OCI-M2 (cell line): ENCODE measurements around the gene GADD45B.
"Not testable (repeated sequence)": the region's sequence is repeated elsewhere in the genome, so short reads cannot be mapped to it uniquely, and the experiment has no call there.

ENCODE experiments used
- DNase-seq: peaks from one replicate; lab custom pipeline; 2025; ENCODE audit not compliant: unreplicated experiment; lab: John Stamatoyannopoulos, UW

Gene GADD45B

DNA sequence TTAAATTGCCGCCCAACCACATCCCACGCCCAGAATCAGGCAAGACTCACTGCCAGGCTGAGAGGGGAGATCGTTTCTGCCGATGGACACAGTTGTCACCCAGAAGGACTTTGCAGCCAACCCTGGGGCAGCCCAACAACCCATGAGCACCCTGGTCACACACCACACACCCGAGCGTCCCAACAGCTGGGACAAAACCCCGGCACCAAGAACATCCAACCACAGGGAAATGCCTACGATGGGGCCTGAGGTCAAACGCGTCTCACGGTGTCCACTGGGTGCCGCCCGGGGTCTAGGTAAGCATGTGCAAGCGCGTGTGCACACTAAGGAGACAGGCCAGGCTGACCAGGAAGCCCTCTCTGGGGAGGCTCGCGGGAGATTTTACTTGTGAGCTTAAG, 32.1 kb upstream of the GADD45B start:
- DNase-seq: no peak

DNA sequence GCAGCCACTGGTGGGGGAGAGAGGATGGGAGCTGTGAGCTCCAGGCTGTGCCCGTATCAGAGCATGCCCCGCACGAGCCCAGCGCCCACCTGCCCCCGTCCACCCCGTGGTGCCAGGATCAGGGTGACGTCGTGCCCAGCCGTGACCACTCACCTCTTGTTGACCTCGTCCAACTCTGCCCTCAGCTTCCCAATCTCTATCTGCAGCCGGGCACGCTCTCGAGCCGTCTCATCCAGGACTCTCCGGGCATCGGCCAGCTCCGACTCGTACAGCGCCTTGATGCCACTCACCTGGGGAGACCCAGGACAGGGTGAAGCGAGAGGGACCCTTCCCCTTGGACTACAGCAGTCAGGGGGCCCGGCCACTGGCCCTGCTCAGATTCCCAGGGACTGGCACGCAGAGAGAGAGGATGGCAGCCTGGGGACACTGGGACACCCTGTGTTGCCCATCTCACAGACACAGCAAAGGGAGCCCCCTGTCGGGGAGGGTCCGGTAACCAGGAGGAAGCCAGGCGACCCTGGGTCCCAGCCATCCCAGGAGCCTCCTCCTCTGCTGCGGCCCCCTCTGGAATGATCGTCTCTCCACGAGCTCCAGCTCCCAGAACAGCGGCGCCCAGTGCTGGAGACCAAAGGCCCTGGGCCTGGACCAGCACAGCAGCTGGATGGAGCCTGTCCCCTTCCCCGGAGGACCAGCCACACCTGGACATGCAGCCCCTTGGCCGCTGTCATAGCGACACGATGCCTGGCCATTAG, 31.5 kb upstream of the GADD45B start:
- no peak for DNase-seq

DNA sequence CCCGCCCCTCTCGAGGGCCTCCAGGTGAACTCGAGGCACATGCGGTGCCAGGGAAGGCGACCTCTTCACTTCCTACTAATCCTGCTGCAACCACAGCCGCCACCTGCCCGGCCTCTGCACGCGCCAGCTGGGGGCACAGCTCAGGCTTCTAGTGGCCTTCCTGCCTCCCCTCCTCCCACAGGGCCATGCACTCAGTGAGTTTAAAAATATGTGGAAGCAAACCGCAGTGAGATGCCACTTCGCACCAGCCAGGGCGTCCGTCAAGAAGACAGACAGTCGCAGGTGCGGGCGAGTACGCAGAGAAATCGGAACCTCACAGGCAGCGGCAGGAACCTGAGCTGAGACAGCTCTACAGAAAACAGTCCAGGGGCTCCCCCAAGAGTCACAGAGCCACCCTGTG, 29.5 kb upstream of the GADD45B start:
- no peak for DNase-seq

DNA sequence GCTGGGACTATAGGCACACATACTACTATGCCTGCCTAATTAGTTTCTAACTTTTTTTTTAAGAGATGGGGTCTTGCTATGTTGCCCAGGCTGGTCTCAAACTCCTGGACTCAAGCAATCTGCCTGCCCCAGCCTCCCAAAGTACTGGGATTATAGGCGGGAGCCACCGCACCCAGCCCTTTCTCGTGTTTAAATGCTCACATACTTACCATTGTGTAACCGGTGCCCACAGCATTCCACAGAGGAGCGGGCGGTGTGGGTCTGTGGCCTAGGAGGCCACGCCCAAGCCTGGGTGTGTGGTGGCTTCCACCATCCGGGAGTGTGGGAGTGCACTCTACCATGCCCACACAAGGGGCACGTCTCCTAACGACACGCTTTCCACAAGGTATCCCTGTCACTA, 26.9 kb upstream of the GADD45B start:
- no peak for DNase-seq

DNA sequence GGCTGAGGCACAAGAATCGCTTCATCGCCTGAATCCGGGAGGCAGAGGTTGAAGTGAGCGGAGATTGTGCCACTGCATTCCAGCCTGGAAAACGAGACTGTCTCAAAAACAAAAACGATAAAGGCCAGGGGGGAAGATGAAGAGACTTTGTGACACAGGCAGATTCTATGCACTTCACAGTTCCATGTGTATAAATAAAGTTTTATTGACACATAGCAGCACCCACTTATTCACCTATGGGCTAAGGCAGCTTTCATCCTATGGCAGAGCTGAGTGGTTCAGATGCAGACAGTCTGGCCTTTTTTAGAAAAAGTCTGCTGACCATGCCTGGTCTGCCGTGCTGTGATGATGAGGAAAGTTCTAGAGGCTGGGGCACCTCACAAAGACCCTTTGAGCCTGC, 24.8 kb upstream of the GADD45B start:
- no peak for DNase-seq

DNA sequence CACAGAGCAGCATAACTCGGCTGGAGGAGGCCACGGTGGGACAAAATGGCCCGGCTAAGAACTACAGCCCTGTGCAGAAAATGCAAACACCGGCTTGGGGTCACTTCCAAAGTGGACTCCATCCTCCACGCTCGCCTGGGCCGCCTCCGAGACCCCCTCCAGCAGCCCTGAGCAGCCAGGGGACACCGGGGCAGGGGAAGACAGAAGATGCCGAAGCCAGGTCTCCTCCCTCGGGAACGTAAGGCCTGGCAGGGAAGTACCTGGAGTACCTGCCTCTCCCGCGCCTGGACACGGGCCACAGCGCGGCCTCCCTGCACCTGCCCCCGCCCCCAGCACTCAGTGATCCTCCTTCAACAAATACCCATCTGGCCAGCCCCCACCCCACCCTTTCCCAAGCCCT, 24.2 kb upstream of the GADD45B start:
- no peak for DNase-seq

DNA sequence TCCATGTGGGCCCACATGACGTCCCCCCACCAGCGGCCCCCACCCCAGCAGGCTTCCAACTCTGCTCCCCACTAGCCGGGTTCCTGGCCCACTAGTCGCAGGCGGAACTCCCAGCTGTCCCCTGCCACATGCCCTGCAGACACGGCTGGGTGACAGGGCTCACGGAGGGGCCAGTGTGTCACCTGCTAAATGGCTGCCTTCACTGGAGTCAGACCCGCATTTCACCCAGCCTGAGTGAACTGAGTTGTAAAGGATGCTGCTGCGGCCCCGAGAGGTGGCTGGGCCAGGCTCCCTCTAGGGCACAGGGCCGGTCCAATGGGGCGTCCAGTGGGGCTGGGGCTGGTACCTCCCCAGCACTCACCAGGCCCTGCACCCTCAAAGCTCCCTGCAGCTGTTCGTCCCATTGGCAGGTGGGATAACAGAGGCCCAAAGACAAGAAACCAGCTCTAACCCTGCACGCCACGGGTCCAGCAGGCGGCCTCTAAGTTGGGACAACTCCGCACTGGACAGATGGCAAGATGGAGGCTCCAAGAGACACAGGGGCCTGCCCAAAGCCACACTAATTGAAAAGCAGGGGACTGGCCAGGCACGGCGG, 22.4 kb upstream of the GADD45B start:
- DNase-seq: no peak

DNA sequence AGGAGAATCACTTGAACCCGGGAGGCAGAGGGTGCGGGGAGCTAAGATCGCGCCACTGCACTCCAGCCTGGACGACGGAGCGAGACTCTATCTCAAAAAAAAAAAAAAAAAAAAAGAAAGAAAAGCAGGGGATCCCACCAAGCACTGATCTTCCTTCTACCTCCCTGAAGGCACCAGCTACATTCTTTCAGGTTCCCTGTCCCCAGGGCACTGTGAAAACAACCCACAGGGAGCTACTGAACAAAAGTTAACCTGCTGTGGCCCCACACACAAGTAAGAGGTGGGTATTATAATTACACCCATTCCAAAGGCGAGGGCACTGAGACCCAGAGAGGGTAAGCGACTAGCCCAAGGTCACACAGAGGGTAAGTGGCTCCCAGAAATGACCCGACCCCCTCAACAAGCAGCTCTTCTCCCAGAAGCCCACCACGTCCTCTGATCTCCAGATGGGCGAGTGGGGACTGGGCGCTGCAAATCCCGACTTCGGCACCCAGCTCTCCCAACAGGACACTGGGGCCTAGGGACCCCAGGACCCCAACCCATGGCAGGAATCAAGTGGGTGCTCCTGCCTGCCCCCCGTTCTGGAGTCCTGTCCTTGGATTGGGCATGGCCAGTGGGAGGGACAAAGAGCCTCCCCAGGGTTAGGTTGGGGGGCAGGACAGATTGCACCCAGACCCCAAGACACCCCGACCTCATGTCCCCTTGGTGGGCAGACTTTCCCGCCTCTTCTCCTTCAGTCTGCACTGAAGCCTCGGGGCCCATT, 21.5 kb upstream of the GADD45B start:
- DNase-seq: no peak

DNA sequence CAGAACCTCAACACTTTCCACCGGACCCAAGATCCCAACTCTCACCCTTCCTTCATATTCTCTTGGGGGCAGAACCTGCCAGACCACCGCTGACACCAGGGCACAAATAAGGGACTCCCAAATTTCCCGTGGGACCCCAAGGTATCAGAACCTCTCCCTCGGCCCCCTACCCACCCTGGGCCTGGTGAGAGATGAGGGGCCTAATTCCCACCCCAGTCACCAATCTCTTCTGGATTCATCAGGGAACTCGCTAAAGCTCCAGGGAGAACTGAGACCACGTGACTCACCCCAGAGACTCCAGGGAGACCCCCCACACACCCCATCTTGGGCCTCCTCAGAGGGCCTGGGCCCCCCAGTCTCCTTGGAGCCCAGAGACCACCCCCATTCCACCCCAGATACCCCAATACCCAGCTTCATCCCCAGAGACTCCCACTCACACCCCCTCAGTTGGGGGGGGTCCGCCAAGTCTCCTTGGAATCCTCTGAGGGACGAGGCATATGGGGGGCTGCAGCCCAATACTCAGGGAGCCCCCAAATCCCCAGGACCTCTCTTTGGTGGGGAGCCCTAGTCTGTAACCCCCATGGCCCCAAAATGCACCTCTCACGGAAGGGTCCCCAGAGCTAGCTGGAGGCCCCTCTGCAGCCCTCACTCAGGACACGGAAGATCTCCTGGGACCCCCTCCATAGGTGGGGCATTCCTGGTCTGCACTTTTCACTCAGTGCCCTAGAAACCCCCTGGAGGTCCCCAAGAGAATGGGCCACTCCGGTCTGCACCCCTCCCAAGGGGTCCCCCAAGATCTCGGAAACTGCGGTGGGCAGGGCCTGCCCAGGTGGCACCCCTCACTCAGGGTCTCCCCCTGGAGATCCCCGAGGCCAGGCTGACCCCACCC, 20.7 kb upstream of the GADD45B start:
- no peak for DNase-seq

DNA sequence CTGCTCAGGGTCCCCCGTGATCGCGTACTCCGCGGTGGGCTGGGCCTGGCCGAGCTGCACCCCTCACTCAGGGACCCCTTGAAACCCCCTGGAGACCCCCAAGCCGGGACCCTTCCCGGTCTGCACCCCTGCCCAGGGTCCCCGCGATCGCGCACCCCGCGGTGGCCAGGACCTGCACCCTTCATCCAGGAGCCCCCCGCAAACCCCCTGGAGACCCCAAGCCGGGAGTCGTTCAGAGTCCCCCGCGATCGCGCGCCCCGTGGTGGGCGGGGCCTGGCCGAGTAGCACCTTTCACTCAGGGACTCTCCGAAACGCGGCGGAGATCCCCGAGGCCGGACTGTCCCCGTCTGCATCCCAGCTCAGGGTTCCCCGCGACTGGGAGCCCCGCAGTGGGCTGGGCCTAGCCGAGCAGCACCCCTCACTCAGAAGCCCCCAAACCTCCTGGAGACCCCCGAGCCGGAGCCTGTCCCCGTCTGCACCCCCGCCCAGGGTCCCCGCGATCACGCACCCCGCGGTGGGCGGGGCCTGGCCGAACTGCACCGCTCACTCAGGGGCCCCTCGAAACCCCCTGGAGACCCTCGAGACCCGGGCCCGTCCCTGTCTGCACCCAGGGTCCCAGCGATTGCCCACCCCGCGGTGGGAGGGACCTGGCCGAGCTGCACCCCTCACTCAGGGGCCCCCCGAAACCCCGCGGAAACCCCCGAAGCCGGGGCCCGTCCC, 19.9 kb upstream of the GADD45B start:
- DNase-seq: no peak

DNA sequence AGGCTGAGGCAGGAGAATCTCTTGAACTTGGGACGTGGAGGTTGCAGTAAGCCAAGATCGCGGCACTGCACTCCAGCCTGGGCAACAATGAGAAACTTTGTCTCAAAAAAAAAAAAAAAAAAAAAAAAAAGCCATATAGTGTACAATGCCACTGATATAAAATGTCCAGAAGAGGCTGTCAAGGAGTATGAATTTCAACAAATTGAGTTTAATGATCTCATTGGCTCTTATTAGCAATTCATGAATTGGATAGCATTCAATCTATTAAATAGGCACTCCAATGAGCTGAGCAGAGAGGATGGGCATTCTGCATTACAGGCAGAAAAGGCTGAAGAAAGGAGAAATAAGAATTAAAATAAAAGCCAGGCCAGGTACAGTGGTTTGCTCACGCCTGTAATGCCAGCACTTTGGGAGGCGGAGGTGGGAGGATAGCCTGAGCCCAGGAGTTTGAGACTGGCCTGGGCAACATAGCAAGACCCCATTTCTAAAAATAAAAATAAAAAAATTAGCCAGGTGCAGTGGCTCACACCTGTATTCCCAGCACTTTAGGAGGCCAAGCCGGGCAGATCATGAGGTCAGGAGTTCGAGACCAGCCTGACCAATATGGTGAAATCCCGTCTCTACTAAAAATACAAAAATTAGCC, 18.4 kb upstream of the GADD45B start:
- DNase-seq: no peak

DNA sequence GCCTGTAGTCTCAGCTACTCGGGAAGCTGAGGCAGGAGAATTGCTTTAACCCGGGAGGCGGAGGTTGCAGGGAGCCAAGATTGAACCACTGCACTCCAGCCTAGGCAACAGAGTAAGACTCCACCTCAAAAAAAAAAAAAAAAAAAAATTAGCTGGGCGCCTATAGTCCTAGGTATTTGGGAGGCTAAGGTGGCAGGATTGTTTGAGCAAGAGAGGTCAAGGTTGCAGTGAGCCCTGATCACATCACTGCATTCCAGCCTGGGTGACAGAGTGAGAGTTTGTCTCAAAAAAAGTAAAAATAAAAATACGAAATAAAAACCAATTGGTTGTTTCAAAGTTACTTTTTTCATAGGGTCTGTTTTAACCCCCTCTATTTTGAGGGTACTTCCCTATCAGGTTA, 17.9 kb upstream of the GADD45B start:
- no peak for DNase-seq

DNA sequence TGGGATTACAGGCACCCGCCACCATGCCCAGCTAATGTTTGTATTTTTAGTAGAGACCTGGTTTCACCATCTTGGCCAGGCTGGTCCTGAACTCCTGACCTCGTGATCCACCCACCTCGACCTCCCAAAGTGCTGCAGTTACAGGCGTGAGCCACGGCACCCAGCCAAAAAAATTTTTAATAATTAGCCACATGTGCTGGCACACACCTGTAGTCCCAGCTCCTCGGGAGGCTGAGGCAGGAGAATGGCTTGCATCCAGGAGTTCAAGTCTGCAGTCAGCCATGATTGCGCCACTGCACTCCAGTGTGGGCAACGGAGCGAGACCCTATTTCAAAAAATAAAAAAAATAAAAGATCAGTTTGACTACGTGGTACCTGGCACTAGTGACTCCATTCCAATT, 17.2 kb upstream of the GADD45B start:
- not testable (repeated sequence) for DNase-seq

DNA sequence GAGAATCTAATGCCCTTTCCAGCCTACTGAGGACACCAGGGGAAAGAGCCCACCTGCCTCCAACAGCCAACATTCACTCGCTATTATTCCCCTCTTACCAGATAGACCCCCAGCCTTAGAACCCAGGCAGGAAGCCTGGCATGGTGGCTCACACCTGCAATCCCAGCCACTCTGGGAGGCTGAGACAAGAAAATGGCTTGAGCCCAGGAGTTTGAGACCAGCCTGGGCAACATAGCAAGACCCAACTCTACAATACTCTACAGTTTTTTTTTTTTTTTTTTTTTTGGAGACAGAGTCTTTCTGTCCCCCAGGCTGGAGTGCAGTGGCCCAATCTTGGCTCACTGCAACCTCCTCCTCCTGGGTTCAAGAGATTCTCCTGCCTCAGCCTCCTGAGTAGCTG, 15.7 kb upstream of the GADD45B start:
- no peak for DNase-seq

DNA sequence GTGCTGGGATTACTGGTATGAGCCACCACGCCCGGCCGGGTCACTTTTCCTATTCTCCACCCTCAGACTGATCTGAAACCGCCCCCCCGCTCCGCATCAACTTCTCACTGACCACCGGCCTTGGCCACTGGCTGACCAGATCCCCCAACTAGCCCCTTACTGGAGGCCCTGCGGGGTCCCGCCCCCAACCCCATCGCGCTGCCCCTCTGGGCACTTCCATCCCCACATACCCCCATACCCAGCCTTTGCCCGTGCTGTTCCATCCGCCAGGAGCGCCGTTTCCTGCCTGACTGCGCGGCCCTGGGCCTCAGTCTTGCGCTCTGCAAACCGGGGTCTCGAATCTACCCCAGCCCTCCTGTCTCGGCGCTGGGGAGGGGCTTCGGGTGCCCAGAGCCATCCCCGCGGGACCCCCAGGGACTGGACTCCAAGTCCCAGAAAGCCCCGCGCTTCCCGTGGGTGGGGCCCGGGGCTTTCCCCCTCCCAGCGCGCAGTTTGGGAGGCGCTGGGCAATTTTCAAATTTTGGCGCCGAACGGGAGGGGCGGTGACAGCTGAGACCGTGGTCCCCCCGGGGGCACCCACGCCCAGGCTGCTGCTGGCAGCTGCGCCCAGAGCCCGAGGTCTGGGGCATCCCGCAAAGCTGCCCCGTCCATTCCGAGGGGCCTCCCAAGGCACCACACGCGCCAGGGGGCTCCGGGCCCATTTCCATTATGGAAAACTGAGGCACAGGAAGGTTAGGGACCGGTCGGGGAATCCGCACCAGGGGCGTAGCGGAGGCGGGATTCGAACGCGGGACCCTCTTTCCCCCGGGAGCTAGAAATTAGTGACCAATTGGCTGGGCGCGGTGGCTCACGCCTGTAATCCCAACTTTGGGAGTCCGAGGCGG, 13.9 kb upstream of the GADD45B start:
- no peak for DNase-seq

DNA sequence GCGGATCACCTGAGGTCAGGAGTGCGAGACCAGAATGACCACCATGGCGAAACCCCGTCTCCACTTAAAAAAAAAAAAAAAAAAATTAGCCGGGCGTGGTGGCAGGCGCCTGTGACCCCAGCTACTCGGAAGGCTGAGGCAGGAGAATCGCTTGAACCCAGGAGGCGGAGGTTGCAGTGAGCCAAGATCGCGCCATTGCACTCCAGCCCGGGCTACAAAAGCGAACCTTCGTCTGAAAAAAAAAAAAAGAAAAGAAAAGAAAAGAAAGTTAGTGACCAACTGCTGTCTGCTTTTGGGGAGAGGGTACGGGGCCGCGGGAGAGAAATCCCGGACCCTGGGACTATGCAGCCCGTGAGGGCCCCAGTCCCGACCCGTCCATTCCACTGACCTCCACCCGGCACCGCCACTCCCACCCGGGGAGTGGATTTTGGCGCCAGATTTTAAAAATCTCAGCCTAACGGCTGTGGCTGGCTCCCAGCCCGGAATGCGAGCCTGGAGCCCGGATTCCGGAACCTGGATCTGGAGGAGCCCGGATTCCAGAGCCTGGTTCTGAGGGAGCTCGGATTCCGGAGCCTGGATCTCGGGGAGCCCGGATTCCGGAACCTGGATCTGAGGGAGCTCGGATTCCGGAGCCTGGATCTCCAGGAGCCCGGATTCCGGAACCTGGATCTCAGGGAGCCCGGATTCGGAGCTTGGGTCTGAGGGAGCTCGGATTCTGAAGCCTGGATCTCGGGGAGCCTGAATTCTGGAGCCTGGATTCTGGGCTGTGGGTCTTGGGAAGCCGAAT, 13.1 kb upstream of the GADD45B start:
- no peak for DNase-seq

DNA sequence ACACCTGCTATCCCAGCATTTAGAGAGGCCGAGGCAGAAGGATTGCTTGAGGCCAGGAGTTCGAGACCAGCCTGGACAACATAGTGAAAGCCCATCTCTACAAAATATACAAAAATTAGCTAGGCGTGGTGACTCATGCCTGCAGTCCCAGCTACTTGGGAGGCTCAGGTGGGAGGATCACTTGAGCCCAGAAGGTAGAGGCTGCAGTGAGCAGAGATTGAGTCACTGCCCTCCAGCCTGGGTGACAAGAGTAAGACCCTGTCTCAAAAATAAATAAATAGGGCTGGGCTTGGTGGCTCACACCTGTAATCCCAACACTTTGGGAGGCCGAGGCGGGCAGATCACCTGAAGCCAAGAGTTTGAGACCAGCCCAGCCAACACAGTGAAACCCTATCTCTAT, 12.2 kb upstream of the GADD45B start:
- not testable (repeated sequence) for DNase-seq

DNA sequence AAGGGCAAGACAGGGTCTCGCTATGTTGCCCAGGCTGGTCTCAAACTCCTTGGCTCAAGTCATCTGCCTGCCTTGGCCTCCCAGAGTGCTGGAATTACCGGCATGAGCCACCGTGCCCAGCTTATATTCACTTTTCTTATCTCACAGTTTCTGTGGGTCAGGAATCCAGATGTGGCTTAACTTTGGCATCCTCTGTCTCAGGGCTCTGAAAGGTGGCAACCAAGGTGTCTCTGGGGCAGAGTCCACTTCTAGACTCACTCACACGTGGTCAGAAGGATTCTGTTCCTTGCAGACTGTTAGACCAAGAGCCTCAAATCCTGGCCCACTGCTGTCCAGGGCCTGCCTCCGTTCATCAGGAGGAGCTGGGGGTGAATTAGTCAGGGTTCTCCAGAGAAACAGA, 11.5 kb upstream of the GADD45B start:
- no peak for DNase-seq
